ENCODE results near the gene SORCS2.

Gene SORCS2

GRCh38 chr4:7763788-7764187 lies 571.5 kb downstream of the SORCS2 start:
- no peak for DNase-seq

- no peak for DNase-seq
These were observed 572.1 kb downstream of the SORCS2 start for GRCh38 chr4:7764466-7764865.

GRCh38 chr4:7765666-7766065 lies 573.3 kb downstream of the SORCS2 start:
- no peak for DNase-seq

- DNase-seq = no peak
These were observed 573.7 kb downstream of the SORCS2 start for GRCh38 chr4:7766086-7766485.

GRCh38 chr4:7766661-7767345 lies 574.5 kb downstream of the SORCS2 start:
- no peak for DNase-seq

- DNase-seq = no peak
These were observed 575.2 kb downstream of the SORCS2 start for GRCh38 chr4:7767526-7767925.

- DNase-seq = no peak
These were observed 575.6 kb downstream of the SORCS2 start for GRCh38 chr4:7767966-7768365.

GRCh38 chr4:7768736-7769135 lies 576.4 kb downstream of the SORCS2 start:
- DNase-seq = no peak

GRCh38 chr4:7769396-7770223 lies 577.3 kb downstream of the SORCS2 start:
- no peak for DNase-seq

GRCh38 chr4:7770224-7771050 lies 578.1 kb downstream of the SORCS2 start:
- peak; percentile 64 for DNase-seq

GRCh38 chr4:7771056-7771455 lies 578.7 kb downstream of the SORCS2 start:
- no peak for DNase-seq

- DNase-seq = no peak
These were observed 579.5 kb downstream of the SORCS2 start for GRCh38 chr4:7771541-7772507.

- DNase-seq = no peak
These were observed 580.5 kb downstream of the SORCS2 start for GRCh38 chr4:7772711-7773385.

GRCh38 chr4:7773401-7774180 lies 581.3 kb downstream of the SORCS2 start:
- DNase-seq = no peak

- DNase-seq = no peak
These were observed 582.3 kb downstream of the SORCS2 start for GRCh38 chr4:7774301-7775294.

- no peak for DNase-seq
These were observed 583.1 kb downstream of the SORCS2 start for GRCh38 chr4:7775396-7775795.

- no peak for DNase-seq
These were observed 584.8 kb downstream of the SORCS2 start for GRCh38 chr4:7777017-7777710.

GRCh38 chr4:7777871-7778509 lies 585.7 kb downstream of the SORCS2 start:
- no peak for DNase-seq
